Measurements from ENCODE around the gene PLPP6.
"Not testable (repeated sequence)": the region's sequence is repeated elsewhere in the genome, so short reads cannot be mapped to it uniquely, and the experiment has no call there.

The PLPP6 gene

GRCh38 chr9:4662108-4662988, at the start of gene PLPP6:
Gene PLPP6, plus strand, starts transcription at chr9:4662294. Its CDS starts 82 bp downstream, at chr9:4662376.
- FAIRE-seq: no peak

DNA sequence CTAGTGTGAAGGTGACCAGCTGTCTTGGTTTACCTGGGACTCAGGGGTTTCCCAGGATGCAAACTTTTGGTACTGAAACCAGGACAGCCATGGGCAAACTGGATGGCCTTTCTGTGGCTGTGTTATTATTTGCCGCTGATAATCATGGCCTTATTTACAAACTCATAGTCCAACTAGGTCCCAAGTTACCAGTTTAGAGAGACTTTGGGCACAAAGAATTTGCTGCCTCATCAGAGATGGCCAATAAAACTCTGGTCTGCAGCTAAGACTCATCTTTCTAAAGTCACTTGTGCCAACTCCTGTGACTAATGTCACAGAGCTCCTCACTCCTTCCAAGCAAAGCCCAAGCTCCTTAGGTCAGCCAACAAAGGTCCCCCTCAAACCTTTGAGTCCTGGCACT, 47.5 kb upstream of the PLPP6 start:
- FAIRE-seq: no peak

GRCh38 chr9:4615251-4615650, 46.8 kb upstream of the PLPP6 start:
- no peak for FAIRE-seq

DNA sequence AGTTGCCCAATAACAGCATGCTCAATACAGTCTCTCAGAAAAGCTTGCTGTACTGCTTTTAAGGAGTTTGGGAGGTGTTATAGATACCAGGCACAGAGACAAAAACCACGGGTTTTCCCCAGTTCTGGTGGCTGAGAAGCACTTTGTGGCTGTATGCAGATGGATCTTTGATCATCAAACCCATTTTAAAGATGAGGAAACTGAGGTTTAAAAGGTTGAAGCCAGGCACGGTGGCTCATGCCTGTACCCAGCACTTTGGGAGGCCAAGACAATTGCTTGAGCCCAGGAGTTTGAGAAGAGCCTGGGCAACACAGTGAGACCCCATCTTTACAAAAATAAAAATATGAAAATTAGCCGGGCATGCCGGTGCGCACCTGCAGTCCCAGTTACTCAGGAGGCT, 46.3 kb upstream of the PLPP6 start:
- FAIRE-seq: no peak

GRCh38 chr9:4617752-4618151, 44.3 kb upstream of the PLPP6 start:
- FAIRE-seq: no peak

DNA sequence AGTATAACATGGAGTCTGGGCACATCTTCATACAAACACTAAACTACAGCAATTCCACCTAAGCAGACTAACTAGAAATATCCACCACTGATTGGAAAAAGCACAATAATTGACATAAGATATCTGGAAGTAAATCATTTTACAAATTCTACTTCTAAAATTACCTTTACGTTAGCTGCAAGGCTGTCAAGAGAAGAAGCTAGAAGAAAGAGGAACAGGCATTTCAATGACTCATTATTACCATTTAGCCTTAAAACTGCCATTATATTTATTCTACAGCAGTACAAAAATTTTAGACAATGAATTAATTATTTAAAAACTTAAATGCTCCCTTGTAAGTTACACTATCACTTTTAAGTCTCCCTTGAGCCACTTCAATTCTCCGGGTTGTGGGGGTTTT, 43.4 kb upstream of the PLPP6 start:
- FAIRE-seq: no peak

GRCh38 chr9:4620057-4620765, 41.9 kb upstream of the PLPP6 start:
- FAIRE-seq: no peak

- no peak for FAIRE-seq
Measured at GRCh38 chr9:4620881-4621555, 41.1 kb upstream of the PLPP6 start.

GRCh38 chr9:4622016-4622415, 40.1 kb upstream of the PLPP6 start:
- no peak for FAIRE-seq

- FAIRE-seq: no peak
Measured at GRCh38 chr9:4630836-4631235, 31.3 kb upstream of the PLPP6 start.

GRCh38 chr9:4638968-4639367, 23.1 kb upstream of the PLPP6 start:
- FAIRE-seq: no peak

GRCh38 chr9:4639420-4639819, 22.7 kb upstream of the PLPP6 start:
- no peak for FAIRE-seq

DNA sequence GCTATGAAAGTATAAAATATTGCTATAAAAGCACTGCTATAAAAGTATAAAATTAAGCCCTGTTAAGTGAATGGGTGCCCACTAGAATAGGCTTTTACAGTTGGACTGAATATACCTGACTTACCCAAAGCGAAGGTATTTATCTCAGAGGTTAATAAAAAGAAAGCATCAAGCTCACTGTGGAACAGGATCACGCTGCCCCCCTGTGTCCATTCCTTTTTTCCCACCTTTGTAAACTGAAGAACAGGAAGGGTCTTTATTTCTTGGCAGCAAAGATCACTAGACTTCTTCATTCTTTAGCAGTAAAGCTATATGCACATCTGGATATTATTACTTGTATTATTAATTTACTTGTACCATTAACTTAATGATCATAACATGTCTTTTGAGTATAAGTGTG, 22.1 kb upstream of the PLPP6 start:
- FAIRE-seq: no peak

DNA sequence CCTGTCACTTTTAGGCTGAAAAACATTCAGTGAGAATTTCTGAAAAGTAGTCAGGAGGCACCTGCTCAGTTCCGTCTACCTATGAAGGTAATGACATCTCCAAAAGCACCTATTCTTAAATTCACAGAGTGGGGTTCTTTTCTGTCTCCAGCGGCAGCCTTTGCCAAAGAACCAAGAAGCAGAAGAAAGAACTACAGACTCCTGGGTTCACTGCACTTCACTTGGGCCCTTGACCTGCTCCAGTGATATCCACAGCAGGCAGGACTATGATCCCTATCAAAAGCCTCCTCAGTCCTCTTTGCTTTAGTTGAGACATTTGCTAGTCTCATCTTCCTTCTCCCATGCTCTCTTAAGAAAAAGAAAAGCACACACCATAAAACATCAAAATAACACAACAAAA, 19.7 kb upstream of the PLPP6 start:
- no peak for FAIRE-seq

DNA sequence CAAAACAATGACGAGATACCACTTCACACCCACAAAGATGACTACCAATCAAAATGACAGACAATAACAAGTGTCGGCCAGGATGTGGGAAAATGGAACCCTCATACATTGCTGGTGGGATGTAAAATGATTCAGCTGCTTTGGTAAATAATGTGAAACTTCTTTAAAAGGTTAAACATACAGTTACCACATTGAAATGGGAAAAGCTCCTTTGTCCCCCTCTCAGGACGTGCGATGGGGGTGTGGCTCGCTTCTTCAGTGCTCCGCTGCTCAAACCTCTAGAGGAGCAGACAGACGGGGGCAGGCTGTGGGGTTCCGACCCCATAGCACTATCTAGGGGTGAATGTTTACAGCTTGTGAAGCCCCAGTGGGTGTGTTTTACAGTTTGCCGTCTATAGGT, 8.0 kb upstream of the PLPP6 start:
- FAIRE-seq: no peak

DNA sequence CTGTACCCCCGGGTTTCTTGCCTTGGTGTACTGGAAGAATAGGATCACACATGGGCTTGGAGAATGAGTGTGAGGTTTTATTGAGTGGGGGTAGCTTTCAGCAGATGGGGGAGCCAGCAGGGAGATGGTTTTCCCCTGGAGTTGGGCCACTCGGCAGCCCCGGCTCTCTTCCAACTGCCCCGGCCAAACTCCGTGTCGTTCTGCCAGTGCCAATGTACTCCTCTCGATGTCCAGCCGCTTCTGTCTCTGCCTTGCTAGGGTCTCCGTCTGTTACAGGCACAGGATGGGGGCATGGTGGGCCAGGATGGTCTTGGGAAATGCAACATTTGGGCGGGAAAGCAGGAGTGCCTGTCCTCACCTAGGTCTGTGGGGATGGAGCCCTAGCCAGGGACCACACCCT, 7.6 kb upstream of the PLPP6 start:
- FAIRE-seq: no peak

- FAIRE-seq: not testable (repeated sequence)
Measured at GRCh38 chr9:4656196-4656595, 5.9 kb upstream of the PLPP6 start.

- no peak for FAIRE-seq
Measured at GRCh38 chr9:4656621-4657020, 5.5 kb upstream of the PLPP6 start.

DNA sequence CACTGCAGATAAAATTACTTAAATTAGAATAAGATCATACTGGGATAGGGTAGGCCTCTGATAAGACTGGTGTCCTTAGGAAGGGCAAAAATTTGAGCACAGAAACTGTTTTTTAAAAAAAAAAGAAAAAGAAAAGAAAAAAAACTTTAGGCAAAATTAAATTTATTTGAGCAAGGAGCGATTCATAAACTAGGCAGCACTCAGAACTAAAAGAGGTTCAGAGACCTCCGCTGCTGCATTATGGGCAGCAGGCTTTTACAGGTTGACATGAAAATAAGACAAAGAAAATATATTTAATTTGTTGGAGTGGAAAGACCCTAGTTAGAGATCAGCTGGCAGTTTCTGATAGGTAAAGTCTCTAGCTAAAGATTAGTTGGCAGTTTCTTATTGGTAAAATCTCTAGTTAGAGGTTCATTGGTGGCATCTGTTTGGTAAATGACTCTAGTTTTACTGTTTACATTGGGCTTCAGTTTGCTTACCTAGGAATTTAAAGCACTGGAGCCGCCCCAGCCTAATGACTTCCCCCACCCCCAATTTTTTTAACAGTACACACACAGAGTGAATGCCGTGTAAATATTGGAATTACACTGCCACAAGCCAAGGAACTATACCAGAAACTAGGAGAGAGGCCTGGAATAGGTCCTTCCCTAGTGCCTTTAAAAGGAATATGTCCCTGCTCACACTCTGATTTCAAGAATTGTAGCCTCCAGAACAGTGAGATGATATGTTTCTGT, 4.5 kb upstream of the PLPP6 start:
- FAIRE-seq: no peak

DNA sequence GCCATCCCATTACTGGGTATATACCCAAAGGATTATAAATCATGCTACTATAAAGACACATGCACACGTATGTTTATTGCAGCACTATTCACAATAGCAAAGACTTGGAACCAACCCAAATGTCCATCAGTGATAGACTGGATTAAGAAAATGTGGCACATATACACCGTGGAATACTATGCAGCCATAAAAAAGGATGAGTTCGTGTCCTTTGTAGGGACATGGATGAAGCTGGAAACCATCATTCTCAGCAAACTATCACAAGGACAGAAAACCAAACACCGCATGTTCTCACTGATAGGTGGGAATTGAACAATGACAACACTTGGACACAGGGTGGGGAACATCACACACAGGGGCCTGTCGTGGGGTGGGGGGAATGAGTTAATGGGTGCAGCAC, 1.4 kb upstream of the PLPP6 start:
- FAIRE-seq: not testable (repeated sequence)

DNA sequence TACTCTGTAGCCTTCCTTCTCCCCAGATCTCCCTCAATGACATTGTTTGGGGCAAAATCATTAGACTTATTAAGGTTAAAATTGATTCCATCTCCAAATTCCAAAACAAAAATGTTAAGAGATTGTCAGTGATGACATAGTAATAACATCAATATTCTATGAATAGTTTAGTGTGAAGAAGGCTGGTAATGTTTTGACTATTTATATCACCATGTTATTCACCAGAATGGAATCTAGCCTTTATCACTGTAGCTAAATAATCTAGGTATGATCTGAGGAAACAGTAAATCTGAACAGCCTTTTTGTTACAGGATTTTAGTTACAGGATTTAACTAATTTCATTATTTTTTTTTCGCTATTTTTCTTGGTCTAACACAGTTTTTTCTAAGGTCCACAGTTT, 929 bp upstream of the PLPP6 start:
- FAIRE-seq: peak; percentile 78

GRCh38 chr9:4661611-4662010, 483 bp upstream of the PLPP6 start:
- no peak for FAIRE-seq

Data from islet of Langerhans (tissue), 1 donor.